ENCODE data around the gene MSI2. TPM values are rescaled to one million over a fixed set of nuclear protein-coding genes. Genes with fewer than 3 reads are reported as not detected.
"Not testable (repeated sequence)": the region's sequence is repeated elsewhere in the genome, so short reads cannot be mapped to it uniquely, and the experiment has no call there.

MSI2 gene
- total RNA-seq, 2 donors from 2014 or later = 54.1 to 74.8 TPM

GRCh38 chr17:57614742-57615141 lies 358.4 kb downstream of the MSI2 start:
- DNase-seq (ENCODE audit: low spot score in 2 of 2) = no peak
- ATAC-seq = no peak
- Mint-ChIP-seq H3K9me3 (no peaks in the 10 kb centered on the region), H3K27ac (no peak overlapping the region), H3K36me3 (peaks cover 9 to 11% of the 10 kb centered on the region in 2 donors)

GRCh38 chr17:57615836-57616757 lies 359.8 kb downstream of the MSI2 start:
- H3K9me3 Mint-ChIP-seq = no peaks in the 10 kb centered on the region
- H3K36me3 Mint-ChIP-seq = peaks cover 9 to 11% of the 10 kb centered on the region in 2 donors
- ATAC-seq = no peak
- no peak for DNase-seq (ENCODE audit: low spot score in 2 of 2)
- H3K27ac Mint-ChIP-seq = no peak overlapping the region

- Mint-ChIP-seq H3K27ac (no peak overlapping the region), H3K36me3 (peaks cover 9 to 11% of the 10 kb centered on the region in 2 donors), H3K9me3 (no peaks in the 10 kb centered on the region)
- DNase-seq (ENCODE audit: low spot score in 2 of 2) = no peak
- ATAC-seq = no peak
Measured at GRCh38 chr17:57617218-57617617, 360.9 kb downstream of the MSI2 start.

GRCh38 chr17:57619061-57619937 lies 363.0 kb downstream of the MSI2 start:
- H3K9me3 Mint-ChIP-seq = no peaks in the 10 kb centered on the region
- ATAC-seq (peak; percentile 68 to 72), DNase-seq (ENCODE audit: low spot score in 2 of 2) (no peak)
- H3K27ac Mint-ChIP-seq = peak overlapping the region in 1 of 2 donors; percentile 77
- H3K36me3 Mint-ChIP-seq = peaks cover 11 to 14% of the 10 kb centered on the region in 2 donors

- ATAC-seq (no peak), DNase-seq (ENCODE audit: low spot score in 2 of 2) (no peak)
- H3K27ac Mint-ChIP-seq = no peak overlapping the region
- no peaks in the 10 kb centered on the region for H3K9me3 Mint-ChIP-seq
- peaks cover 8 to 14% of the 10 kb centered on the region in 2 donors for H3K36me3 Mint-ChIP-seq
Measured at GRCh38 chr17:57620576-57620975, 364.3 kb downstream of the MSI2 start.

GRCh38 chr17:57621791-57622190 lies 365.5 kb downstream of the MSI2 start:
- H3K9me3 Mint-ChIP-seq; H3K36me3 Mint-ChIP-seq; ATAC-seq; DNase-seq (ENCODE audit: low spot score in 2 of 2): not testable (repeated sequence)
- H3K27ac Mint-ChIP-seq = peak overlapping the region in 1 of 2 donors; percentile 20

GRCh38 chr17:57622306-57622682 lies 366.0 kb downstream of the MSI2 start:
- DNase-seq (ENCODE audit: low spot score in 2 of 2) (no peak), ATAC-seq (no peak)
- H3K27ac Mint-ChIP-seq = peak overlapping the region in 1 of 2 donors; percentile 20
- peaks cover 5% of the 10 kb centered on the region in 2 donors for H3K36me3 Mint-ChIP-seq
- H3K9me3 Mint-ChIP-seq = no peaks in the 10 kb centered on the region

DNA sequence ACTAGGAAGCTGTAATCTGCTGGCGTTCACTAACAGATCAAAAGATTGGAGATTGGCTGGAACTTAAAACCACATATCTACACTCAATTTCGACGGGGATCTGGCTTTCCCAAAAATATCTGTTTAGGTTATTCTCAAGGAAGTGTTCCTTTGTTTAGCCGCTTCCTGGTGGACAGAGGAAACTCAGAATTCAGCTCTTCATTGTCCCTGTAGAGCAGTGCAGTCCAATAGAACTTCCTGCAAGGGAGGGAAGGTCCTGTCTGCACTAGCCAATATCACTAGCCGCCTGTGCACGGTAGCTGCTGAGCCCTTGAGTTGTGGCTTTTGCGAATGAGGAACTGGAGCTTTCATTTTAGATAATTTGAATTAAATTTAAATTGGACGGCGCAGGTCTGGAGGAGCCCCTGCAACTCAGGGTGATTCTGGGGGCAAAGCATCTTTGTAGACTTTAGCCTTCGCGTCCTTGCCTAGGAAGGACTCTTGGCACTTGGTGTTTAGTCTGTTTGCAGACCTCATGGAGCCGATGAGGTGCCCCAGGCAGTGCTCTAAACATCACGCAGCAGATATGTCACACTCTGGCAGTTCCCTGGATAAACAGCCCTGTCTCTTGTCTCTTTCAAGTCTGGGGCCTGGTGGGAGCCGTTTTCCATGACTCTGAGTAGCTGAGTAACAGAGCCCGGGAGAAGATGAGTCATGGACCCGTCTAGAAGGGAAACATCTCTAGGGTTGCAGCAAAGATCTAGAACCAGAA lies 366.5 kb downstream of the MSI2 start:
- peak; percentile 72 to 77 for ATAC-seq

GRCh38 chr17:57623620-57624019 lies 367.3 kb downstream of the MSI2 start:
- ATAC-seq (no peak), DNase-seq (ENCODE audit: low spot score in 2 of 2) (no peak)
- peaks cover 5% of the 10 kb centered on the region in 2 donors for H3K36me3 Mint-ChIP-seq
- H3K9me3 Mint-ChIP-seq = no peaks in the 10 kb centered on the region
- H3K27ac Mint-ChIP-seq = peak overlapping the region; percentile 73 to 84

More for the DNA sequence above, 366.5 kb downstream of the MSI2 start:
- peak overlapping the region; percentile 73 to 84 for H3K27ac Mint-ChIP-seq
- H3K36me3 Mint-ChIP-seq = peaks cover 5% of the 10 kb centered on the region in 2 donors
- no peaks in the 10 kb centered on the region for H3K9me3 Mint-ChIP-seq
- DNase-seq (ENCODE audit: low spot score in 2 of 2) = no peak

GRCh38 chr17:57624386-57624785 lies 368.1 kb downstream of the MSI2 start:
- ATAC-seq (no peak), DNase-seq (ENCODE audit: low spot score in 2 of 2) (no peak)
- no peaks in the 10 kb centered on the region for H3K9me3 Mint-ChIP-seq
- peaks cover 0 to 5% of the 10 kb centered on the region in 2 donors for H3K36me3 Mint-ChIP-seq
- peak overlapping the region in 1 of 2 donors; percentile 66 for H3K27ac Mint-ChIP-seq

GRCh38 chr17:57625511-57625910 lies 369.2 kb downstream of the MSI2 start:
- Mint-ChIP-seq H3K9me3 (no peaks in the 10 kb centered on the region), H3K27ac (peak overlapping the region in 1 of 2 donors; percentile 73), H3K36me3 (peaks cover 0 to 5% of the 10 kb centered on the region in 2 donors)
- ATAC-seq (no peak), DNase-seq (ENCODE audit: low spot score in 2 of 2) (no peak)

DNA sequence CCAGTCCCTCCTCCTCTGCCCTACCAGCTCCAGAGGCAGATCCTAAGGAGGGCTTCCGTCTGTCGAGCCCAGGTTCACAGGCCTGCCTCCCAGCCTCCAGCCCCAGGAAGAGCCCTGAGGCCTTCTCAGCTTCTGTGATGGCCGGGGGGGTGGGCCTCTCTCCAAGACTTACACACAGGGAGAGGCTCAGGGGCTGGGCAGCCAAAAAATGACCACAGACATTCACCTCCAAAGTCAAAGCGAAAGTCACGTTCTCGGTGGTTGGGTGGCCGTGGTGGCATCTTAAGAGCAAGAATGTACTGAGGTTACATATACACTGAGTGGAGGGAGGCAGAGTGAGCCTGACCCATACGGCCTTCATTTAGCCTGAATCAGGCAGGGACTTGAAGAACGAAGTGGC lies 369.6 kb downstream of the MSI2 start:
- Mint-ChIP-seq H3K36me3 (peaks cover 0 to 5% of the 10 kb centered on the region in 2 donors), H3K9me3 (no peaks in the 10 kb centered on the region), H3K27ac (peak overlapping the region in 1 of 2 donors; percentile 73)
- DNase-seq (ENCODE audit: low spot score in 2 of 2) = no peak
- ATAC-seq = peak in 1 of 2 donors; percentile 28

- no peaks in the 10 kb centered on the region for H3K9me3 Mint-ChIP-seq
- ATAC-seq = no peak
- H3K27ac Mint-ChIP-seq = no peak overlapping the region
- DNase-seq (ENCODE audit: low spot score in 2 of 2) = no peak
- peaks cover under 1 to 5% of the 10 kb centered on the region in 2 donors for H3K36me3 Mint-ChIP-seq
Measured at GRCh38 chr17:57626520-57627210, 370.3 kb downstream of the MSI2 start.

DNA sequence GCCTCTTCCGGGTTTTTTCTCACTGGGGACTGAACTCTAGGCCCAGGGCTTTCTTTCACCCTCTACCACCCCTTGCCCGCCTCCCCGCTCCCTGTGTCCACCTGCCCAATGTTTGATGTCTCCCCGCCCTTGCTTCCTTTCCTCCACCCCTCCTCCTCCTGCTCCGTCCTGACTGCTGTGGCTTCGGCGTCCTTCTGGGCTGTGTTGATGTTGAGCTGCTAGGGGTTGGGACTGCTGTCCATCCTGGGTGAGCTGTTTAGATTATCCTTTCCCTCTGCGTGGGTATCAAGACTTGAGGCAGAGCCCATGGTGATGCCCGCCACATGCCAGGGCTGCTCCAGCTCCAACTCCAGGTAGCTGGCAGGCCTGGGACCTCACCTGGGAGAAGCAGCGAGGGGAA lies 371.3 kb downstream of the MSI2 start:
- ATAC-seq = no peak
- H3K27ac Mint-ChIP-seq = peak overlapping the region; percentile 44 to 86

GRCh38 chr17:57628421-57628820 lies 372.1 kb downstream of the MSI2 start:
- ATAC-seq (no peak), DNase-seq (ENCODE audit: low spot score in 2 of 2) (no peak)
- Mint-ChIP-seq H3K36me3 (peaks cover 13 to 15% of the 10 kb centered on the region in 2 donors), H3K27ac (no peak overlapping the region), H3K9me3 (no peaks in the 10 kb centered on the region)

More for the DNA sequence above, 371.3 kb downstream of the MSI2 start:
- DNase-seq (ENCODE audit: low spot score in 2 of 2) = no peak
- Mint-ChIP-seq H3K36me3 (peaks cover 6 to 10% of the 10 kb centered on the region in 2 donors), H3K9me3 (no peaks in the 10 kb centered on the region)

DNA sequence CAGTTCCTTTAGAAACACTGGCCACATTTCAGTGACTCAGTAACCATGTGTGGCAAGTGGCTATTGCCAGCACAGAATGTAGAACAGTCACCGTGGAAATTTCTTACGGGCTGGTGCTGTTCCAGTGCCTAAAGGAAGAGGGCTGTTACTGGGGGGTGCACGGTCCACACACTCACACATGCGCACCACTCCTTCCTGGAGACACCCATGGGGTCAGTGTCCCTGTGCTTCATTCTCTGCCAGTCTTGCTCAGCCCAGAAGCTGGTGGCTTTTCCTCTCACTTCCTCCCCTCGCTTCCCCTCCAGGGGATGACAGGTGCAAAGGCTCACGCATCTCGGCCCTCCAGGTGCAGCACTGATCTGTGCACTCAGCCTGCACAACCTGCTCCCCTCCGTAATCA lies 373.1 kb downstream of the MSI2 start:
- peak in 1 of 2 donors; percentile 53 for ATAC-seq
- H3K9me3 Mint-ChIP-seq = no peaks in the 10 kb centered on the region
- DNase-seq (ENCODE audit: low spot score in 2 of 2) = no peak
- no peak overlapping the region for H3K27ac Mint-ChIP-seq
- peaks cover 15 to 21% of the 10 kb centered on the region in 2 donors for H3K36me3 Mint-ChIP-seq
